Cardiac muscle cell (in vitro differentiated cells and primary cell): ENCODE measurements around the gene PIEZO2. TPM values are rescaled to one million over a fixed set of nuclear protein-coding genes. Genes with fewer than 3 reads are reported as not detected.

Experiments used
- DNase-seq, 2 donors: peaks; one replicate each; pipeline versions ENCODE4 v3.0.0 to v3.0.0-alpha.2; 2010 to 2017; ENCODE audit warnings: low read depth in 1 of 2, low spot score in 1 of 2
- H3K27ac ChIP-seq: fragments of 200-600 bp; sonication (generic); 2 replicates; pipeline ENCODE4 v1.5.1; 2016
- H3K27me3 ChIP-seq: fragments of 200-600 bp; sonication (generic); 2 replicates; pipeline ENCODE4 v1.6.0; 2016; ENCODE audit warnings: control low read depth
- H3K36me3 ChIP-seq: fragments of 200-600 bp; sonication (generic); 2 replicates; pipeline ENCODE4 v1.5.1; 2016; ENCODE audit warnings: control low read depth
- H3K4me1 ChIP-seq: fragments of 200-600 bp; sonication (generic); 2 replicates; pipeline ENCODE4 v1.8.1; 2017; ENCODE audit warnings: low read depth, mild to moderate bottlenecking, mixed run types
- H3K4me3 ChIP-seq: fragments of 200-600 bp; sonication (generic); 2 replicates; pipeline ENCODE4 v1.5.1; 2016; ENCODE audit warnings: mild to moderate bottlenecking
- H3K9me3 ChIP-seq: fragments of 200-600 bp; sonication (generic); 2 replicates; pipeline ENCODE4 v1.5.1; 2017; ENCODE audit warnings: low read depth, mild to moderate bottlenecking, control low read depth
- polyA plus RNA-seq: library from polyadenylated mRNA; unstranded; fragments of >200 nt; fragmentation: Nextera tagmentation; extraction: Ambion mirVana; gene quantifications from 2 replicates; pipeline ENCODE4 v1.2.1, GENCODE V29; 2016
- total RNA-seq: library from RNA; depleted of rRNA; stranded (reverse); fragments of >200 nt; gene quantifications from 2 replicates; pipeline ENCODE4 v1.2.3, GENCODE V29; 2016
- TF ChIP-seq, protein P1 (sequence below): IDR thresholded peaks from 2 replicates; pipeline ENCODE4 v1.5.1; 2012; ENCODE audit warnings: low read depth, mild to moderate bottlenecking, low read length

PIEZO2 gene
- total and polyA plus RNA-seq, 2 experiments from 2014 or later, result 0.04 to 0.69 TPM

DNA sequence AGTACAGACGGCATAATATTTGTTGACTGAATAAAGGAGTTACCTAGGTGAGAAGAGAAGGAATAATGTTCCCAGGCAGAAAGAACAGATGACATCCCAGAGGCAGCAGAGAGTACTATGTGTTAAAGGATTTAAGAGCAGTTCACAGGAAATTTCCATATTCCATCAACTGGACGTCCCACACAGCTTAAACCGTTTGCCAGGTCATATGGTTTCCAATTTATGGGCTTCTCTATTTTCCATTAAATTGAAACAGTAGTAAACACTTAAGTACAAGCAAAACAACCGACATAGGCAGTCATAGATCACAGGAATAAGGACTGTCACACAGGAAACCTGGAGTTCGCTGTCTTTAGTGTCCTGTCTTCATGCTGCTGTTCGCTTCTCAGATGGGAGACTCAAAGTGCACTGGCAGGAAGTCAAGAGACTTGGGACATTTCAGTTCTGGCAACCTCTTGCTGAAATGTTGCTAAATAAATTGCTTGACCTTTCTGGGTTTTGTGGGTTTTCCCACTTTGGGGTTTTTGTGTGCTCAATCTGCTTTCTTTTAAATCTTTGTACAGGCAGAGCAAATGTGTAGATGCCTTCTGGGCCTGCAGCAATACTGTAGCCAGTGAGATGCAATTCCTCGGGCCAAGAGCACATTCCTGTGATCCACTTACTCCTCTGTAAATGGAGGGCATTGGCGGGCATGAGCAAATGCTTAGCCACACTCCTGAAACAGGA is 5.8 kb upstream of the PIEZO2 start:
- Histone ChIP-seq H3K27me3 (peaks cover 38% of the 10 kb centered on the region), H3K9me3 (no peaks in the 10 kb centered on the region), H3K27ac (no peak overlapping the region), H3K4me3 (no peak overlapping the region), H3K36me3 (no peaks in the 10 kb centered on the region), H3K4me1 (no peaks in the 10 kb centered on the region)
- TF ChIP-seq, protein P1, sequence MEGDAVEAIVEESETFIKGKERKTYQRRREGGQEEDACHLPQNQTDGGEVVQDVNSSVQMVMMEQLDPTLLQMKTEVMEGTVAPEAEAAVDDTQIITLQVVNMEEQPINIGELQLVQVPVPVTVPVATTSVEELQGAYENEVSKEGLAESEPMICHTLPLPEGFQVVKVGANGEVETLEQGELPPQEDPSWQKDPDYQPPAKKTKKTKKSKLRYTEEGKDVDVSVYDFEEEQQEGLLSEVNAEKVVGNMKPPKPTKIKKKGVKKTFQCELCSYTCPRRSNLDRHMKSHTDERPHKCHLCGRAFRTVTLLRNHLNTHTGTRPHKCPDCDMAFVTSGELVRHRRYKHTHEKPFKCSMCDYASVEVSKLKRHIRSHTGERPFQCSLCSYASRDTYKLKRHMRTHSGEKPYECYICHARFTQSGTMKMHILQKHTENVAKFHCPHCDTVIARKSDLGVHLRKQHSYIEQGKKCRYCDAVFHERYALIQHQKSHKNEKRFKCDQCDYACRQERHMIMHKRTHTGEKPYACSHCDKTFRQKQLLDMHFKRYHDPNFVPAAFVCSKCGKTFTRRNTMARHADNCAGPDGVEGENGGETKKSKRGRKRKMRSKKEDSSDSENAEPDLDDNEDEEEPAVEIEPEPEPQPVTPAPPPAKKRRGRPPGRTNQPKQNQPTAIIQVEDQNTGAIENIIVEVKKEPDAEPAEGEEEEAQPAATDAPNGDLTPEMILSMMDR, result no peak
- no peak for DNase-seq

- Histone ChIP-seq H3K4me3 (no peak overlapping the region), H3K36me3 (no peaks in the 10 kb centered on the region), H3K4me1 (no peaks in the 10 kb centered on the region), H3K27me3 (peaks cover 40% of the 10 kb centered on the region), H3K9me3 (no peaks in the 10 kb centered on the region), H3K27ac (no peak overlapping the region)
- DNase-seq, result peak; percentile 60 to 80
- TF ChIP-seq, protein P1, result peak; percentile 53
Observed at GRCh38 chr18:11154368-11154989, 5.1 kb upstream of the PIEZO2 start.

DNA sequence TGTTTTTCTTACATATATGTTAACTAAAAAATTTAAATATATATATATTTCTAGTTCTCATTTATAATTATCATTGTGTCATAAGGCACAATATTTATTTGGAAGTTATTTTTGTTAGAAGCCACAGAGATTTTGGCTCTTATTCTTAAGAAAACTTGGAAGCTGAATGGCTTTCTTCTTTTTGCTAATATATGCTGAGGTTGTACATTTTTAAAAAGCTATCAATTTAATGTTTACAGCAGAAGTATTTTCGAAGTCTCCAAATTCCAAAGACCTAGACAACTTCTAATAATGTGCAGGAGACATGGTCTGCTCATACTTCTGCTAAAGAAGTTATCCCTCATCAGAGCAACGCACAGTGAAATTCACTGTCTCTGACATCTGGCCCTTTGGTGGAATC is 3.7 kb upstream of the PIEZO2 start:
- Histone ChIP-seq H3K36me3 (no peaks in the 10 kb centered on the region), H3K27me3 (peaks cover 50% of the 10 kb centered on the region), H3K27ac (no peak overlapping the region), H3K4me3 (no peak overlapping the region), H3K9me3 (no peaks in the 10 kb centered on the region), H3K4me1 (no peaks in the 10 kb centered on the region)
- no peak for DNase-seq
- TF ChIP-seq, protein P1, result no peak

- no peaks in the 10 kb centered on the region for H3K4me1 ChIP-seq
- H3K4me3 ChIP-seq, result no peak overlapping the region
- H3K27ac ChIP-seq, result no peak overlapping the region
- TF ChIP-seq, protein P1, result no peak
- H3K9me3 ChIP-seq, result no peaks in the 10 kb centered on the region
- H3K27me3 ChIP-seq, result peaks cover 75% of the 10 kb centered on the region
- H3K36me3 ChIP-seq, result no peaks in the 10 kb centered on the region
- no peak for DNase-seq
Observed at GRCh38 chr18:11150271-11150615, 874 bp upstream of the PIEZO2 start.

DNA sequence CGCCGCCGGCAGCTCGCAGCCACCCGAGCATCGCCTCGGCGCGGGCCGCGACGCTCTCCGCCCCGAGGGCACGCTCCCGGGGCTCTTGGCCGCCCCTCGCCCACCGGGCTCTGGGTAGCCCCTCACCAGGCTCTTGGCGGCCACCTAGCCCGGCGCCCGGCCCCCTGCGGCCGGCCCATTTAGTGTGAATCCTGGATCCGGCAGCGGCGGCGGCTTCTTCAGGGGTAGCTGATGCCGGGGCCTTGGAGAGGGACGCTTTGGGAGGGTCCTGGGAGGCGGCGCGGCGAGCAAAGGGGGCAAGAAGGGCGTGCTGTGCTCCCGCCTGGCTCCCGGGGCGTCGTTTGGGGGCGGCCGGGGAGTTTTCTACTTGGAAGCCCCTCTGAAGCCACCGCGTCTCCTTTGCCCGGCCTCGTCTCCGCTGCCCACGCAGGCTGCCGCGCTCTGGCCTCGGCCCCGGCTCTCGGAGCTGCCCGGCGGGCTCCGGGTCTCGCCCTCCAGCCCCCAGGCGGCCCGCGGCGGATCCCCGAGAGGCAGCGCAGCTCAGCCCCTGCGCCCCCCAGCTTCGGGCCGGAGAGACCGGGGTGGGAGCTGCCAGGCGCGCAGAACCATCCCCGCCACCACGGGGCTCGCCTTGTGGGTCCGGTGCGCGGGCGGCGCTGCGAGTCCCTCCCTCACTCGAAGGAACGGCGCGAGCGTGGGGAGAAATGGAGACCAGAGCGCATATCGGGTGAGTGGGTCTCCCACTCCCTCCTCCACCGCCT is 509 bp downstream of the PIEZO2 start:
- Histone ChIP-seq H3K27me3 (peaks cover 89% of the 10 kb centered on the region), H3K9me3 (no peaks in the 10 kb centered on the region), H3K4me3 (peak overlapping the region; percentile 33), H3K4me1 (no peaks in the 10 kb centered on the region), H3K27ac (no peak overlapping the region), H3K36me3 (no peaks in the 10 kb centered on the region)
- TF ChIP-seq, protein P1, result no peak
- DNase-seq, result peak in 1 of 2 donors; percentile 37
